ENCODE data around the gene GTPBP6.

GTPBP6 gene

DNA sequence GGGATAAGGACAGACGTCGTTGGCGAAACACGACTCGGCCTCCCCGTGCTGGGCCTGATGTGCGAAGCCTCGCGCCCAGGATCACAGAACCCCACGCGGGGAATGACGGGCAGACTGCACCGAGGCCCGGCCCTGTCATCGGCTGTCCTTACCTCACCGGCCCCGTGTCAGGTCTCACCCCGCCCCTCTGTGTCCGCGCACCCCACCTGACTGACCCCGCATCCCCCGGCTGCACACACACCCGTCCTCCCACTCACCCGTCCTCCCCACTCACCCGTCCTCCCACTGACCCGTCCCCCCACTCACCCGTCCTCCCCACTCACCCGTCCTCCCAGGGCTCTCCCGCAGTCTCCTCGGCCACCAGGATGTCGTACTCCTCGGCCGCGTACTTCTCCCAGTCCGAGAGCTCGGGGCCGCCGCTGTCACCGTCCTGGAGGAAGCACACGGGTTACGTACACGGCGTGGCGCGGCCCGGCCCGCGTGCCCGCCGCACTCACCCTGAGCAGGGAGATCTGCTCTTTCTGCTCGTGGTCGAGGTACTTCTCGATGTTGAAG, 19.8 kb upstream of the GTPBP6 start:
- no peaks in the 10 kb centered on the region for H3K27me3 ChIP-seq (replicated peaks; ENCODE audit: control insufficient read depth, insufficient read depth, low read length)

DNA sequence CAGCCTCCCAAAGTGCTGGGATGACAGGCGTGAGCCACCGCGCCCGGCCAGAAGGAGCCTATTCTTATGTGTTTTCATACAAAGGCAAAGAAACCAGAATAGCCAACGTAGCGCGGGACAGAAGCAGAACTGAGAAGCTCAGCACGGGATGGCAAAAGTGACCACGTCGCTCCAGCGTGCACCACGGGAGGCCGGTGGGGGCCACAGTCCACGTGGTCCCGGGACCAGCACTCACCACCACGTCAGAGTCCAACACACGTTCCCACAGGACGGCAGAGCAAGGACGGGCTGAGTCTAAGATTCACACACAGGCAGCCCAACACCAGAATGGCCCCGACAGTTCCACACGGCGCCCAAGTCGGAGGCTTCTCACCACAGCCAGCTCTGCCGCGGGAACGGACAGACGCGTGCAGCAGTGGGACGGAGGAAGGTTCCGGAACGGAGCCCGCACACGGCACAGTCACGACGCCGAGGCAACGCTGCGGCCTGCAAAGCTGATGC, 18.8 kb upstream of the GTPBP6 start:
- no peak for DNase-seq (ENCODE audit: extremely low read depth, insufficient read length)
- TF ChIP-seq, protein P1, sequence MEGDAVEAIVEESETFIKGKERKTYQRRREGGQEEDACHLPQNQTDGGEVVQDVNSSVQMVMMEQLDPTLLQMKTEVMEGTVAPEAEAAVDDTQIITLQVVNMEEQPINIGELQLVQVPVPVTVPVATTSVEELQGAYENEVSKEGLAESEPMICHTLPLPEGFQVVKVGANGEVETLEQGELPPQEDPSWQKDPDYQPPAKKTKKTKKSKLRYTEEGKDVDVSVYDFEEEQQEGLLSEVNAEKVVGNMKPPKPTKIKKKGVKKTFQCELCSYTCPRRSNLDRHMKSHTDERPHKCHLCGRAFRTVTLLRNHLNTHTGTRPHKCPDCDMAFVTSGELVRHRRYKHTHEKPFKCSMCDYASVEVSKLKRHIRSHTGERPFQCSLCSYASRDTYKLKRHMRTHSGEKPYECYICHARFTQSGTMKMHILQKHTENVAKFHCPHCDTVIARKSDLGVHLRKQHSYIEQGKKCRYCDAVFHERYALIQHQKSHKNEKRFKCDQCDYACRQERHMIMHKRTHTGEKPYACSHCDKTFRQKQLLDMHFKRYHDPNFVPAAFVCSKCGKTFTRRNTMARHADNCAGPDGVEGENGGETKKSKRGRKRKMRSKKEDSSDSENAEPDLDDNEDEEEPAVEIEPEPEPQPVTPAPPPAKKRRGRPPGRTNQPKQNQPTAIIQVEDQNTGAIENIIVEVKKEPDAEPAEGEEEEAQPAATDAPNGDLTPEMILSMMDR (IDR thresholded peaks at IDR 0.05; ENCODE audit: insufficient read depth, low read length, poor library complexity, severe bottlenecking) = no peak
- H3K27me3 ChIP-seq (replicated peaks; ENCODE audit: control insufficient read depth, insufficient read depth, low read length) = no peaks in the 10 kb centered on the region
- no peak overlapping the region for H3K4me3 ChIP-seq (replicated peaks; ENCODE audit: low read depth, low read length)
- H3K36me3 ChIP-seq (ENCODE audit: control insufficient read depth, insufficient read depth, low read length) = peaks cover 2% of the 10 kb centered on the region; the same call in 1 of the 2 replicates

More for the DNA sequence above, 19.8 kb upstream of the GTPBP6 start:
- no peaks in the 10 kb centered on the region; the same call in 1 of the 2 replicates for H3K36me3 ChIP-seq (ENCODE audit: control insufficient read depth, insufficient read depth, low read length)
- TF ChIP-seq, protein P1 (IDR thresholded peaks at IDR 0.05; ENCODE audit: insufficient read depth, low read length, poor library complexity, severe bottlenecking) = no peak
- no peak overlapping the region for H3K4me3 ChIP-seq (replicated peaks; ENCODE audit: low read depth, low read length)
- DNase-seq (ENCODE audit: extremely low read depth, insufficient read length) = no peak

DNA sequence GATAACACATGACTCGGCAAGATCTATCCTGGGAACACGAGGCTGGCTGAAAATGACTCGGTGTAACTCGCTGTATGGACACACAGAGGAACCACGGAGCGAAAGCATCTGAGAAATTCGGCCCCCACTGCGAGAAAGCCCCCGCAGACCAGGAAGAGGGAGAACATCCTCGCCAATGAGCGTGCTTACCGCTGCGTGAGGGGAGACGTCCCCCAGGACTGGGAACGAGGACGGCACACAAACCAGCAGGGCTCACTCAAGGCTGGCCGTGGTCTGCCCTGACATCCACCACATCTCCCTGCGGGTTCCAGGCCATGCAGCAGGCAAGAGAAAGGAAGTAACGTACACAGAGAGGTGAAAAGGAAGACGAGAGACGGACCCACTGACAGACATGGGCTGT, 17.6 kb upstream of the GTPBP6 start:
- Histone ChIP-seq H3K4me3 (replicated peaks; ENCODE audit: low read depth, low read length) (no peak overlapping the region), H3K27me3 (replicated peaks; ENCODE audit: control insufficient read depth, insufficient read depth, low read length) (no peaks in the 10 kb centered on the region), H3K36me3 (ENCODE audit: control insufficient read depth, insufficient read depth, low read length) (peaks cover 2% of the 10 kb centered on the region; the same call in 1 of the 2 replicates)
- DNase-seq (ENCODE audit: extremely low read depth, insufficient read length) = no peak
- TF ChIP-seq, protein P1 (IDR thresholded peaks at IDR 0.05; ENCODE audit: insufficient read depth, low read length, poor library complexity, severe bottlenecking) = no peak

DNA sequence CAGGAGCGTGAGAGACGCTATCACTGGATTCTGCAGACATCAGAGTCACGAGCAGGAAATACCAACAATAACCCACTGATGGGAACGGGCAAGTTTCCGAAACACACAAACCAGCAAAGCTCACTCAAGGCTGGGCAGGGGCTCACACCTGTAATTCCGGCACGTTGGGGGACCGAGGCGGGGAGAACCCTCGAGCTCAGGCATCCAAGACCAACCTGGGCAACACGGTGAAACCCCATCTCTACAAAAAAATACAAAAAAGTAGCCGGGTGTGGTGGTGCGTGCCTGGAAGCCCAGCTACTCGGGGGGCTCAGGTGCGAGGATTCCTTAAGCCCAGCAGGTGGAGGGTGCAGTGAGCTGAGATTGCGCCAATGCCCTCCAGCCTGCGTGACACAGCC, 17.2 kb upstream of the GTPBP6 start:
- Histone ChIP-seq H3K4me3 (replicated peaks; ENCODE audit: low read depth, low read length) (no peak overlapping the region), H3K36me3 (ENCODE audit: control insufficient read depth, insufficient read depth, low read length) (peaks cover 2% of the 10 kb centered on the region; the same call in 1 of the 2 replicates), H3K27me3 (replicated peaks; ENCODE audit: control insufficient read depth, insufficient read depth, low read length) (no peaks in the 10 kb centered on the region)
- TF ChIP-seq, protein P1 (IDR thresholded peaks at IDR 0.05; ENCODE audit: insufficient read depth, low read length, poor library complexity, severe bottlenecking) = no peak
- no peak for DNase-seq (ENCODE audit: extremely low read depth, insufficient read length)

DNA sequence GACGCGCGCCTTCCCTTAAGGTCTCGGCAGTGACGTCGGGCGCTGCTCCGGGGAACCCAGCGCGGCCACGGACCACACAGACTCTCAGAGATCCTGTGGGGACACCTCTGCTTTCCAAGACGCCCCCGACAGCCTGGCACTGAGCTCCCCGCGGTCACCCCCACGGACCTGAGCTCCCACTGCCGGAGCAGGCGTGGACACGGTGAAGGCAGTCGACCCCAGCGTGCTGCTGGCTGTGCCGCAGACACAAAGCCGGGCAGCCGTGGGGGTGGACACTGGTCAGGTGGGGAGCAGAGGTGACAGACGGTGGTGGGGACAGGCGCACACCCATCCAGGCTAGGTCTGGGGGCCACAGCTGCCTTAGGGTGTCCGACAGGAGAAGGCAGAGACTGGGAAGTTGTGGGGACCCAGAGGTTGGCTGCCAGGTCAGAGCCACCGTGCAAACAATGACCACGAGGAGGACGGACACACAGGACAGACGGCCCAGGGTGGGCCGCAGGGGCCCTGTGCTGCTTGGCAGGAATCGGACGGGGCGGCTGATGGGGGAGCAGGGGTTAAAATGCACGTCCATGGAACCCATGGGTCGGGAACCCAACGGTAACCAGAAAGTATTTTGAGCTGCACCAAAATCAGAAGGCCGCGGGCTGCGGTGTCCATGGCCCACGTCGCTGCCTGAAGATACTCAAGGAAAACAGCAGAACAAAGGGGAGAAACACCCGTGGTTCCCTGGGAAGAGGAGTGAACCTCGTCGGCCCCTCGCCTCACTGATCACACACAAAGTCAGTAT, 16.6 kb upstream of the GTPBP6 start:
- H3K27me3 ChIP-seq (replicated peaks; ENCODE audit: control insufficient read depth, insufficient read depth, low read length) = no peaks in the 10 kb centered on the region
- no peak overlapping the region for H3K4me3 ChIP-seq (replicated peaks; ENCODE audit: low read depth, low read length)
- peaks cover 2% of the 10 kb centered on the region; the same call in 1 of the 2 replicates for H3K36me3 ChIP-seq (ENCODE audit: control insufficient read depth, insufficient read depth, low read length)
- DNase-seq (ENCODE audit: extremely low read depth, insufficient read length) = no peak
- TF ChIP-seq, protein P1 (IDR thresholded peaks at IDR 0.05; ENCODE audit: insufficient read depth, low read length, poor library complexity, severe bottlenecking) = no peak
